Measurements from ENCODE around the gene SPACA4. TPM values are rescaled to one million over a fixed set of nuclear protein-coding genes. Genes with fewer than 3 reads are reported as not detected.
A peak's percentile ranks its signal among the peaks of the same experiment; 100 is the strongest.

Gene SPACA4
- total and polyA plus RNA-seq, 2 experiments from 2014 or later = not detected

DNA sequence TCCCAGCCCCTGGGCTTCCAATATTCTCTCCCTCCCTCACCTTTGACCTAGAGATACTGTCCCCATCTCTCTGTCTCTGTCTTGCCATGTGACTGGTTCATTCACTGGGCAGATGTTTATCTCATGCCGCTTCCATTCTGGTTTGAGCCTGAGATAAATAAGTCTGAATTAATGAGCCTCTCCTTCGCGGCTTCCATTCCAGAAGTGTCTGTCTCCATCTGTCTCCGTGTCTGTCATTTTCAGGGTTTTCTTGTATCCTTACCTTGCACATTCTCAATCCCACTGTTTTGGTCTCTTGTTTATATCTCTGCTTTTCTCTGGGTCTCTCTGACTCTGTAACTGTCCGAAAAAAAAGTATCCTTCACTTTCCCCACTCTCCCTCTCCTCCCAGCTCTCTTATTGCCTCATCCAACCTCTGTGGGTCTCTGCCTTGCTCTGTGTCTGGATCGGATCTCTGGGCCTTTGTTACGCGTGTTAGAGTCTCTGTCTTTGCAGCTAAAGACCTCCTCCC lies 17.1 kb downstream of the SPACA4 start:
- H3K27ac ChIP-seq = peak overlapping the region; percentile 80
- H3K27me3 ChIP-seq = no peaks in the 10 kb centered on the region
- peak overlapping the region; percentile 18 for H3K4me3 ChIP-seq
- H3K4me1 ChIP-seq (ENCODE audit: low read depth) = peaks cover 8% of the 10 kb centered on the region
- no peaks in the 10 kb centered on the region for H3K36me3 ChIP-seq
- DNase-seq (ENCODE audit: low read depth in 1 of 2, low spot score in 1 of 2) = no peak
- H3K9me3 ChIP-seq (ENCODE audit: low read depth) = no peaks in the 10 kb centered on the region
- TF ChIP-seq, protein P1, sequence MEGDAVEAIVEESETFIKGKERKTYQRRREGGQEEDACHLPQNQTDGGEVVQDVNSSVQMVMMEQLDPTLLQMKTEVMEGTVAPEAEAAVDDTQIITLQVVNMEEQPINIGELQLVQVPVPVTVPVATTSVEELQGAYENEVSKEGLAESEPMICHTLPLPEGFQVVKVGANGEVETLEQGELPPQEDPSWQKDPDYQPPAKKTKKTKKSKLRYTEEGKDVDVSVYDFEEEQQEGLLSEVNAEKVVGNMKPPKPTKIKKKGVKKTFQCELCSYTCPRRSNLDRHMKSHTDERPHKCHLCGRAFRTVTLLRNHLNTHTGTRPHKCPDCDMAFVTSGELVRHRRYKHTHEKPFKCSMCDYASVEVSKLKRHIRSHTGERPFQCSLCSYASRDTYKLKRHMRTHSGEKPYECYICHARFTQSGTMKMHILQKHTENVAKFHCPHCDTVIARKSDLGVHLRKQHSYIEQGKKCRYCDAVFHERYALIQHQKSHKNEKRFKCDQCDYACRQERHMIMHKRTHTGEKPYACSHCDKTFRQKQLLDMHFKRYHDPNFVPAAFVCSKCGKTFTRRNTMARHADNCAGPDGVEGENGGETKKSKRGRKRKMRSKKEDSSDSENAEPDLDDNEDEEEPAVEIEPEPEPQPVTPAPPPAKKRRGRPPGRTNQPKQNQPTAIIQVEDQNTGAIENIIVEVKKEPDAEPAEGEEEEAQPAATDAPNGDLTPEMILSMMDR (IDR thresholded peaks at IDR 0.05; ENCODE audit: low read depth, low read length) = no peak

DNA sequence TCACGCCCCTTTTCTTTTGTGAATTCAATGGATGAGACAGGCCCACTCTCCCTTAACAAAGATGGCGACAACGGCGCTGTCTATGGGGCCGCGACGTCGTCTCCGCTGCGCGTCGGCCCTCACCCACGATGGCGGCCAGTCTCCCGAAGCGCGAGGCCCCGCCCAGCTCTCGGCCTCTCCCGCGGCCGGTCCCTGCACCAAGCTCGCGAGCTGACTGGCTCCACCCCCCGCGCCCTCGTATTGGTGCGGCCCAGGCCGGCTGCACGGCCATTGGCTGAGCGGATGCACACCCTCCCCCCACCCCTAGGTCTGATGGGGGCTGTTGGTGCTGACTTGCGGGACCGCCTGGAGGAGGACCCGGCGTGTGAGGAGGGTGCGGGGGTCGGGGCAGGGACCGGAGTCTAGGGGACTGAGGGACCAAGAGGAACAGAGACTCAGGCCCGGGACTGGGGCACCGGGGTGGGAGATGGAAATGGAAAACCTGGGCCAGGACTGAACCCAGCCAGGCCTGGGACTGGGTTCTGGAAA lies 17.6 kb downstream of the SPACA4 start:
- DNase-seq (ENCODE audit: low read depth in 1 of 2, low spot score in 1 of 2) = peak; percentile 99
- H3K4me3 ChIP-seq = peak overlapping the region; percentile 62
- TF ChIP-seq, protein P1 (IDR thresholded peaks at IDR 0.05; ENCODE audit: low read depth, low read length) = no peak
- H3K4me1 ChIP-seq (ENCODE audit: low read depth) = peaks cover 8% of the 10 kb centered on the region
- no peaks in the 10 kb centered on the region for H3K9me3 ChIP-seq (ENCODE audit: low read depth)
- H3K36me3 ChIP-seq = no peaks in the 10 kb centered on the region
- H3K27ac ChIP-seq = peak overlapping the region; percentile 80
- no peaks in the 10 kb centered on the region for H3K27me3 ChIP-seq

DNA sequence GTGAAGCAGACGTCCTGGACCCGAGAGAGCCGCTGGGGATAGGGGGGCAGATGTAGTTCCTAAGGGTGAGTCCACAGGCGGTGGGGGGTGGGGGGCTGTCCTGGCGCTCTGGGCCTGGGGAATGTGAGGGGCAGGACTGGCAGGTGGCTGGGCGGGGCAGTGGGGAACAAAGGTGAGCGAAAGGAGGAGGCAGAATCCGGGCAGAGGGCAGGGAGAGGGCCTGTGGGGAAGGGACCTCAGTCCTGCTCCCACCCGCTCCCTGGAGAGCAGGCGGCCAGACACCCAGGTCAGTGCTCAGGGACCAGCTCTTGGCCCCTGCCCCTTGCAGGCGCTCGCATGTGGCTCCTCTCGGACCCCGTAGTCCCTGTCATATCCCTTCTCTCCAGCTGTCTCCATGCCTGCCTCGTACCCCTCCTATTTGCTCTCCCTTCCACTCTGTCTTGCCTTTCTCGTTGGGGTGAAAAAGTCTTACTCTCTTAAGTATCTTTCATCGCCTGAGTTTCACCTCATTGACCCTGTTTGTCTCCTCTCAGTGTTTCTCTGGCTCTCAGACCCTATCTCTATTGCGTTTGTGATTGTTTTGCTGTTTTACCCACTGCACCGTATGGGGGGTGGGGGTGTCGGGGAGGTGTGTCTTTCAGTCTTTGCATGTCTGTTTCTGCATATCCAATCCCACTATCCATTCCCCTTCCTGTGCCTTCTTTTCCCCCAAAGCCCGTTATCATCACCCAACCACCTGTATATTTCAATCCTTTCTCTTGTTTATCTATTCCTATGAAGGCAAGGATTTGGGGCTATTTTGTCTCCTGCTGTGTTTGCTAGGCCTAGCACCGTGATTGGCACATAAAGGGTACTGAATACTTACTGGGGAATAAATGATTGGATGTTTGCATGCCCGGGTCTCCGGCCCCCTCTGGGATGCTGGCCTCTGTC lies 18.5 kb downstream of the SPACA4 start:
- Histone ChIP-seq H3K4me3 (peak overlapping the region; percentile 62), H3K36me3 (no peaks in the 10 kb centered on the region), H3K27ac (peak overlapping the region; percentile 55), H3K9me3 (ENCODE audit: low read depth) (no peaks in the 10 kb centered on the region), H3K4me1 (ENCODE audit: low read depth) (peaks cover 8% of the 10 kb centered on the region), H3K27me3 (no peaks in the 10 kb centered on the region)
- peak in 1 of 2 donors; percentile 23 for DNase-seq (ENCODE audit: low read depth in 1 of 2, low spot score in 1 of 2)
- TF ChIP-seq, protein P1 (IDR thresholded peaks at IDR 0.05; ENCODE audit: low read depth, low read length) = no peak

DNA sequence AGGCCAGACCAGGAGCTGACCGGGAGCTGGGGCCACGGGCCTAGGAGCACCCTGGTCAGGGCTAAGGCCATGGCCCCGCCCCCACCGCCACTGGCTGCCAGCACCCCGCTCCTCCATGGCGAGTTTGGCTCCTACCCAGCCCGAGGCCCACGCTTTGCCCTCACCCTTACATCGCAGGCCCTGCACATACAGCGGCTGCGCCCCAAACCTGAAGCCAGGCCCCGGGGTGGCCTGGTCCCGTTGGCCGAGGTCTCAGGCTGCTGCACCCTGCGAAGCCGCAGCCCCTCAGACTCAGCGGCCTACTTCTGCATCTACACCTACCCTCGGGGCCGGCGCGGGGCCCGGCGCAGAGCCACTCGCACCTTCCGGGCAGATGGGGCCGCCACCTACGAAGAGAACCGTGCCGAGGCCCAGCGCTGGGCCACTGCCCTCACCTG lies 19.4 kb downstream of the SPACA4 start:
- no peak overlapping the region for H3K27ac ChIP-seq
- no peaks in the 10 kb centered on the region for H3K27me3 ChIP-seq
- peaks cover 8% of the 10 kb centered on the region for H3K4me1 ChIP-seq (ENCODE audit: low read depth)
- no peak overlapping the region for H3K4me3 ChIP-seq
- no peak for DNase-seq (ENCODE audit: low read depth in 1 of 2, low spot score in 1 of 2)
- H3K9me3 ChIP-seq (ENCODE audit: low read depth) = no peaks in the 10 kb centered on the region
- TF ChIP-seq, protein P1 (IDR thresholded peaks at IDR 0.05; ENCODE audit: low read depth, low read length) = no peak
- H3K36me3 ChIP-seq = no peaks in the 10 kb centered on the region

- H3K27me3 ChIP-seq = no peaks in the 10 kb centered on the region
- H3K27ac ChIP-seq = no peak overlapping the region
- TF ChIP-seq, protein P1 (IDR thresholded peaks at IDR 0.05; ENCODE audit: low read depth, low read length) = no peak
- DNase-seq (ENCODE audit: low read depth in 1 of 2, low spot score in 1 of 2) = no peak
- no peak overlapping the region for H3K4me3 ChIP-seq
- H3K36me3 ChIP-seq = no peaks in the 10 kb centered on the region
- H3K9me3 ChIP-seq (ENCODE audit: low read depth) = no peaks in the 10 kb centered on the region
- peaks cover 8% of the 10 kb centered on the region for H3K4me1 ChIP-seq (ENCODE audit: low read depth)
These were observed 20.8 kb downstream of the SPACA4 start for GRCh38 chr19:48627201-48627864.
